OCI-LY7 (cell line): ENCODE measurements around the gene PGGHG. TPM values are rescaled to one million over a fixed set of nuclear protein-coding genes. Genes with fewer than 3 reads are reported as not detected.

Experiments used
- BruUV-seq: library from RNA; stranded (reverse); fragments of 400-500 nt; replicated peaks from 2 replicates; lab custom pipeline; 2021; lab: Mats Ljungman, UMichigan
- CTCF ChIA-PET: fragments of 300-600 bp; sonication (Branson Sonifier 250); formaldehyde crosslinking; loops from one replicate; lab custom pipeline; 2022; ENCODE audit warnings: antibody characterized with exemption; ENCODE audit not compliant: unreplicated experiment; lab: Charles Lee
- POLR2A ChIA-PET: fragments of 300-600 bp; sonication (Branson Sonifier 250); formaldehyde crosslinking; loops from one replicate; lab custom pipeline; 2022; ENCODE audit warnings: antibody characterized with exemption; lab: Charles Lee
- DNase-seq: peaks from one replicate; pipeline ENCODE4 v3.0.0-alpha.2; 2015; ENCODE audit warnings: low spot score
- H2AFZ ChIP-seq: fragments of 200-600 bp; sonication (generic), shearing (Covaris generic); 2 replicates; pipeline ENCODE4 v1.6.1; 2014; ENCODE audit warnings: mild to moderate bottlenecking, antibody characterized with exemption, low read length, moderate library complexity
- H3K27ac ChIP-seq: fragments of 200-600 bp; sonication (generic); 2 replicates; pipeline ENCODE4 v1.5.1; 2014; ENCODE audit warnings: mixed run types, low read depth, mild to moderate bottlenecking, moderate library complexity, low read length, inconsistent platforms; ENCODE audit not compliant: poor library complexity, severe bottlenecking
- H3K36me3 ChIP-seq: fragments of 200-600 bp; sonication (generic); 2 replicates; pipeline ENCODE4 v1.6.1; 2014; ENCODE audit warnings: mild to moderate bottlenecking, antibody characterized with exemption, low read length, moderate library complexity, mixed read lengths; ENCODE audit not compliant: insufficient read depth
- H3K4me1 ChIP-seq: fragments of 200-600 bp; sonication (generic); 2 replicates; pipeline ENCODE4 v1.5.1; 2014; ENCODE audit warnings: mild to moderate bottlenecking, low read length; ENCODE audit not compliant: insufficient read depth, poor library complexity, severe bottlenecking
- H3K4me2 ChIP-seq: fragments of 200-600 bp; sonication (generic); 2 replicates; pipeline ENCODE4 v1.6.1; 2014; ENCODE audit warnings: mild to moderate bottlenecking, low read length
- H3K4me3 ChIP-seq: fragments of 200-600 bp; sonication (generic); 2 replicates; pipeline ENCODE4 v1.5.1; 2014; ENCODE audit warnings: mild to moderate bottlenecking, low read depth, low read length; ENCODE audit not compliant: poor library complexity, severe bottlenecking
- H3K79me2 ChIP-seq: fragments of 200-600 bp; sonication (generic); 2 replicates; pipeline ENCODE4 v1.6.1; 2016; ENCODE audit warnings: low read depth, mild to moderate bottlenecking, low read length, moderate library complexity, mixed read lengths; ENCODE audit not compliant: insufficient read depth
- H3K9me2 ChIP-seq: fragments of 200-600 bp; sonication (generic); 2 replicates; pipeline ENCODE4 v1.6.1; 2016; ENCODE audit warnings: mild to moderate bottlenecking, low read length, mixed read lengths; ENCODE audit not compliant: insufficient read depth
- H3K9me3 ChIP-seq: fragments of 200-600 bp; sonication (generic); 2 replicates; pipeline ENCODE4 v1.6.1; 2014; ENCODE audit warnings: mild to moderate bottlenecking, mixed run types, low read length, mixed read lengths
- H4K20me1 ChIP-seq: fragments of 200-600 bp; sonication (generic); 2 replicates; pipeline ENCODE4 v1.6.1; 2014; ENCODE audit warnings: mild to moderate bottlenecking, antibody characterized with exemption, low read length, moderate library complexity, mixed read lengths; ENCODE audit not compliant: insufficient read depth
- EZH2phosphoT487 ChIP-seq: fragments of 200-600 bp; sonication (generic); IDR thresholded peaks from 2 replicates; pipeline ENCODE4 v1.6.1; 2018; ENCODE audit warnings: low read depth, borderline replicate concordance, mild to moderate bottlenecking, mixed run types, antibody characterized with exemption, low read length, moderate library complexity, mixed read lengths
- intact Hi-C: fragments of 100-400 bp; cut with micrococcal nuclease; formaldehyde crosslinking; loops from one replicate; pipeline ENCODE4 v1.10.0; 2022; ENCODE audit not compliant: unreplicated experiment
- total RNA-seq, 2 experiments: library from RNA; depleted of rRNA in 1 of 2; stranded (reverse); fragments of >200 nt in 1 of 2; shearing (Covaris generic) in 1 of 2; gene quantifications; 2 replicates each; pipeline ENCODE4 v1.2.3, GENCODE V29; 2014 to 2022
- TF ChIP-seq, protein P1 (sequence below): fragments of 200-600 bp; sonication (generic); conservative IDR thresholded peaks from 2 replicates; pipeline ENCODE4 v1.5.1; 2014; ENCODE audit warnings: mild to moderate bottlenecking, antibody characterized with exemption, low read length, moderate library complexity, mixed read lengths

Gene PGGHG
- total RNA-seq, 2 experiments from 2014 or later = 0.93 to 6.3 TPM

DNA sequence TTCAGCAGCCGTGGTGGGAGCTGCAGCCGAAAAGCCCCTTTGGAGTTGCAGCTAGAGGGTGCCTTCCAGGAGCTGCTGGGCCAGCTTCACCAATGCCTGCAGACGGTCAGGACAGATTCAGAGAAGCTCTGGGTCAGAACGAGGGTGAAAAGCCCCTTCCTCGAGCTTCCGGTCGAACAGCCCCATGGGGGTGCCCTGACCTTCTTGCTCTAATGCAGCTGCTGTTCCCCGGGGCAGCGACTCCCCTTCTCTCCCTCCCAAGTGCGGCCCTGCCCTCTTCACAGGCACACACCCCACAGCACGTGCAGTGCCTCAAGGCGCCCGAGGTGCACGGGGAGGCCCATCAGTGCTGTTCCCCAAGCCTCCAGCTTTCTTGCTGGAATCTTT, 41.4 kb downstream of the PGGHG start:
- H4K20me1 ChIP-seq = no peaks in the 10 kb centered on the region
- H3K4me2 ChIP-seq = peak overlapping the region; percentile 85
- intact Hi-C loops = no loop called here
- H3K4me3 ChIP-seq = peak overlapping the region; percentile 61
- H3K36me3 ChIP-seq = peaks cover 9% of the 10 kb centered on the region
- peaks cover 88% of the 10 kb centered on the region for H3K4me1 ChIP-seq
- CTCF ChIA-PET = interaction anchor here (0.7 to 1.3 kb wide), 4 partner anchors 10 to 25 kb away, joined by 3 to 4 read pairs (median 4); no protein-coding TSS in a partner anchor
- BruUV-seq = no TSS peak
- H3K27ac ChIP-seq = peak overlapping the region; percentile 91
- H3K79me2 ChIP-seq = no peaks in the 10 kb centered on the region
- peaks cover 14% of the 10 kb centered on the region for H3K9me3 ChIP-seq
- no peaks in the 10 kb centered on the region for H3K9me2 ChIP-seq
- POLR2A ChIA-PET = interaction anchor here (0.6 to 5.5 kb wide), 8 partner anchors 9 to 114 kb away, joined by 3 to 63 read pairs (median 12); no protein-coding TSS in a partner anchor
- DNase-seq = peak; percentile 72
- H2AFZ ChIP-seq = peak overlapping the region; percentile 5; the same call in 1 of the 2 replicates
- no peak for TF ChIP-seq EZH2phosphoT487
- TF ChIP-seq, protein P1, sequence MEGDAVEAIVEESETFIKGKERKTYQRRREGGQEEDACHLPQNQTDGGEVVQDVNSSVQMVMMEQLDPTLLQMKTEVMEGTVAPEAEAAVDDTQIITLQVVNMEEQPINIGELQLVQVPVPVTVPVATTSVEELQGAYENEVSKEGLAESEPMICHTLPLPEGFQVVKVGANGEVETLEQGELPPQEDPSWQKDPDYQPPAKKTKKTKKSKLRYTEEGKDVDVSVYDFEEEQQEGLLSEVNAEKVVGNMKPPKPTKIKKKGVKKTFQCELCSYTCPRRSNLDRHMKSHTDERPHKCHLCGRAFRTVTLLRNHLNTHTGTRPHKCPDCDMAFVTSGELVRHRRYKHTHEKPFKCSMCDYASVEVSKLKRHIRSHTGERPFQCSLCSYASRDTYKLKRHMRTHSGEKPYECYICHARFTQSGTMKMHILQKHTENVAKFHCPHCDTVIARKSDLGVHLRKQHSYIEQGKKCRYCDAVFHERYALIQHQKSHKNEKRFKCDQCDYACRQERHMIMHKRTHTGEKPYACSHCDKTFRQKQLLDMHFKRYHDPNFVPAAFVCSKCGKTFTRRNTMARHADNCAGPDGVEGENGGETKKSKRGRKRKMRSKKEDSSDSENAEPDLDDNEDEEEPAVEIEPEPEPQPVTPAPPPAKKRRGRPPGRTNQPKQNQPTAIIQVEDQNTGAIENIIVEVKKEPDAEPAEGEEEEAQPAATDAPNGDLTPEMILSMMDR = 0 out of 2 replicates have a peak, but pooled peaks have one; percentile 2

DNA sequence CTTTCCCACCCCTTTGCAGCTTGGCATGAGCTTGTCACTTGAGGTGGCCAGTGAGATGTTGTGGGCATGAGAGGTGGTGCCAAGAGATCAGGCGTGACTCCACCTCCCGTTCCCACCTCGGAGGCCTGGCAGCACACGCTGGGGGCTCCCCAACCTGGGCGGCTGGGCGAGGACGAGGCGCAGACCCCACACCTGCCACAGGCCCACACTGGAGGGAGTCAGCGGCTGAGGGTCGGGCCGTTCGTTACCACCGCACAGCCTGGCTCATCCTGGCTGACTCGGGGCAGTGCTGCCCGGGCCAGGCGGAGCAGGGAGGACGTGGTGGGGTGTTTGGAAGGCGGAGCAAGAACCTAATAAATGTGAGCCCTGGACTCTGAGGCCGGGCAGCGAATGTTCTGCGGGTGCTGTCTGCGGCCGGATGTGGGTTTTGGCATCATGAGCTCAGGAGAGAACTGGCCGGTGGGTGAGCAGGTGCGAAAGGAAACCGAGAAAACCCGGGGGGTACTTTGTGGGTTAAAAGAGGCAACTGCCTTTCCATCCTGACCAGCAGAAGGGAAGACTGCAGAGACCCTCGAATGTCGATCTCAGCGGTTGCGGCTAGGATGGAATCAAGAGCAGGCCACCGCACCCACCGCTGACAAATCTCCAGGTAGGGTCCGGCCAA, 41.9 kb downstream of the PGGHG start:
- intact Hi-C loops = no loop called here
- BruUV-seq = no TSS peak

More for the DNA sequence above, 41.9 kb downstream of the PGGHG start:
- peak overlapping the region; percentile 61 for H3K4me3 ChIP-seq
- TF ChIP-seq, protein P1 = no peak
- H3K36me3 ChIP-seq = peaks cover 9% of the 10 kb centered on the region
- H3K4me2 ChIP-seq = peak overlapping the region; percentile 85
- CTCF ChIA-PET = interaction anchor here (1.0 to 1.3 kb wide), 3 partner anchors 10 to 24 kb away, joined by 4 read pairs; no protein-coding TSS in a partner anchor
- peak; percentile 94 for DNase-seq
- H3K4me1 ChIP-seq = peaks cover 92% of the 10 kb centered on the region
- no peaks in the 10 kb centered on the region for H4K20me1 ChIP-seq
- H3K9me3 ChIP-seq = peaks cover 14% of the 10 kb centered on the region
- POLR2A ChIA-PET = interaction anchor here (0.6 to 5.5 kb wide), 9 partner anchors 8 to 114 kb away, joined by 3 to 63 read pairs (median 8); no protein-coding TSS in a partner anchor
- peak overlapping the region; percentile 35; the same call in 1 of the 2 replicates for H2AFZ ChIP-seq
- H3K9me2 ChIP-seq = no peaks in the 10 kb centered on the region
- H3K27ac ChIP-seq = peak overlapping the region; percentile 91
- H3K79me2 ChIP-seq = no peaks in the 10 kb centered on the region
